GM08714 (cell line): Measurements from ENCODE around the gene SSTR3.
"Not testable (repeated sequence)": the region's sequence is repeated elsewhere in the genome, so short reads cannot be mapped to it uniquely, and the experiment has no call there.

Experiments
- H3K4me3 ChIP-seq: fragments of 200-500 bp; sonication (Bioruptor generic); 2 replicates; pipeline ENCODE4 v1.5.1; 2014; ENCODE audit warnings: mild to moderate bottlenecking, low read length, inconsistent platforms
- ZNF274 ChIP-seq: IDR thresholded peaks from 2 replicates; pipeline ENCODE4 v1.6.1; 2012; ENCODE audit warnings: mild to moderate bottlenecking, low read depth, low read length

The SSTR3 gene

DNA sequence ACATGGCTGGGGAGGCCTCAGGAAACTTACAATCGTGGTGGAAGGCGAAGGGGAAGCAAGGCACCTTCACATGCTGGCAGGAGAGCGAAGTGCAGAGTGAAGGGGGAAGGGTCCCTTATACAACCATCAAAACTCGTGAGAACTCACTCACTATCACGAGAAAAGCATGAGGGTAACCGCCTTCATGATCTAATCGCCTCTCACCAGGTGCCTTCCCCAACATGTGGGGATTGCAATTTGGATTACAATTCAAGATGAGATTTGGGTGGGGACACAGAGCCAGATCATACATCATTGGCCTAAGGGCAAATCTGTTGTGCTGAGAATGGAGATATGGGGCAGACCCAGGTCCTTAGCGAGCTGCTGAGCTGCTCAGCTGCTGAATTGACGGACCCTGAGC, 37.3 kb downstream of the SSTR3 start:
- TF ChIP-seq ZNF274 = no peak
- no peak overlapping the region for H3K4me3 ChIP-seq

- no peak for TF ChIP-seq ZNF274
- H3K4me3 ChIP-seq = no peak overlapping the region
These were observed 38.6 kb downstream of the SSTR3 start for GRCh38 chr22:37173709-37174108.

DNA sequence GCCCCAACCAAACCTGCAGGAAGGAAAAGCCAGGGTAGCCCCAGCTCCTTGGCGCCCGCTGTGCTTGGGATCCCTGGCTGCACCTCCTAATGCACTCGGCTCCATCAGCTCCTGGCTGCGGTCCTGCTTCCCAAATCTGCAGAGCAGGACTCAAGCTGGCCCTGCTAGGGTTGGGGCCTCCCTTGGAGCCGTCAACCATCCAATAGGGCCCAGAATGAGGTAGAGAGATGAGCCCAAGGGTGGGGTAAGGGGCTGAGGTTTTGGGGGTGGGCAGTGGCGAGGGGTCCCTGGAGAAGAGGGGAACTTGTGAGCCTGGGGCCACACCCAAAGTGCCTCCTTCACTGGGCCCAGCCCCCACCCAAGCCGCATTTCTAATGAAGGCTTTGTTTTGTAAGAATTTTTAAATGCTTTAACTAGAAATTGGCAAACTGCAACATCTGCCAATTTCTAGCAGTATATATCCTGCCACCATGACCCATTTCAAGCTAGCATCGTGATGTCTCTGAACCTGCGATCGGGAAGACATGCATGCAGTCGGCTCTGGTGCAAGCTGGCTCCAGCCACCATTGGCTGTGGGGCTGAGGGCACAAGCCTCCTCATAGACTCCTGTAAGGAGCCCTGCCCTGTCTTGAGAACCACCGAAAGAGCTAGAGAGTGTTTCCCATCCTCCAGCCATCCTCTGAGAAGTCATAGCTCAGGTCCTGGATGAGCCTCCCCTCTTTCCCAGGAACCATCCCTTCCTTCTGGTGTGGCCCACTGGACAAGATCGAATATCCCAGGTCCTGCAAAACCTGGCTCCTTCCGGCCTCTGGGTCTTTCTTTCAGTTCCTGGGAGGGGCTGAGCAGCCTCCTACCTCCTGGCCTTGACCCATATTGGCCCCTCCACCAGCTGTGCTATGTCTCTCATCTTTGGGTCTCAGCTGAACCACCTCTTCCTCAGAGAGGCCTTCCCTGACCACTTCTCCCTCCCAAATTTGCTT, 39.7 kb downstream of the SSTR3 start:
- H3K4me3 ChIP-seq = no peak overlapping the region
- no peak for TF ChIP-seq ZNF274

DNA sequence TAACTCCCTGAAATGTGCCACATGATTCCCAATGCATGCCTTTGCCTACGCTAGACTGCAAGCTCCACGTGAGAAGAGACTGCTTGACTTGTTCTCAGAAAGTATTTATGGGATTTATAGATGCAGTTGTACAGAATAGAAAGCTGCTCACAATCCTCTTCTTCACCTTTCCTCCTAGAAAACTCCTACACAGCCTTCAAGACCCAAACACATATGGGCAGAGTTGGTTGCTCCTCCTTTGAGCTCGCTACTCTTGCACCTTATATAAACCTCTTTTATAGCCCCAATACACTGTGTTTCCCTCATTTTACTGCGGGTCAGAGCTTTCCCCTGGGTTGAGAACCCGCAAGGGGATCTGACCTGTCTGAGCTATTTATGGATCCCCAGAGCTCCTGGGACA, 40.6 kb downstream of the SSTR3 start:
- H3K4me3 ChIP-seq = no peak overlapping the region
- no peak for TF ChIP-seq ZNF274

DNA sequence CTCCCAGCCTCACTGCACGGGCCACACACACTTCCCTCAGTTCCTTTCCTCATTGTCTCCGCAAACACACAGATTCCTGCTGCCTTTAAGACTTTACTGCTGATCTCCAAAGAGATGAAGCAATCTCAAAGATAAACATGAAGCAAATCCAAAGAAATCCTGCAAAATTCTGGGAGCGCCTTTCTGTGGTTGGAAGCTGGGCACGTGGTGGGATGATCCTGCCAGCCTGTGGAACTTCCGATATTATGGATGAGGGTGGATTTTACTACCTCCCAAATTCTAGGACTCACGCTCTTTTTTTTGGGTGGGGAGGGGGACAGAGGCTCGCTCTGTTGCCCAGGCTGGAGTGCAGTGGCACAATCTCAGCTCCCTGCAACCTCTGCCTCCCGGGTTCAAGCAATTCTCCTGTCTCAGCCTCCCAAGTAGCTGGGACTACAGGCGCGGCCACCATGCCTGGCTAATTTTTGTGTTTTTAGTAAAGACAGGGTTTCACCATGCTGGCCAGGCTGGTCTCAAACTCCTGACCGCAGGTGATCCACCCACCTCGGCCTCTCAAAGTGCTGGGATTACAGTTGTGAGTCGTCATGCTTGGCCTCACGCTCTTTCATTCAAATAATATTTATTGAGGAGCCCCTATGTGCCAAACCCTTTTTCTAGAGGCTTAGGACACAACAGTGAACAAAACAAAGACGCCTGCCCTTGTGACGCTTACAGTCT, 41.4 kb downstream of the SSTR3 start:
- H3K4me3 ChIP-seq = not testable (repeated sequence)

DNA sequence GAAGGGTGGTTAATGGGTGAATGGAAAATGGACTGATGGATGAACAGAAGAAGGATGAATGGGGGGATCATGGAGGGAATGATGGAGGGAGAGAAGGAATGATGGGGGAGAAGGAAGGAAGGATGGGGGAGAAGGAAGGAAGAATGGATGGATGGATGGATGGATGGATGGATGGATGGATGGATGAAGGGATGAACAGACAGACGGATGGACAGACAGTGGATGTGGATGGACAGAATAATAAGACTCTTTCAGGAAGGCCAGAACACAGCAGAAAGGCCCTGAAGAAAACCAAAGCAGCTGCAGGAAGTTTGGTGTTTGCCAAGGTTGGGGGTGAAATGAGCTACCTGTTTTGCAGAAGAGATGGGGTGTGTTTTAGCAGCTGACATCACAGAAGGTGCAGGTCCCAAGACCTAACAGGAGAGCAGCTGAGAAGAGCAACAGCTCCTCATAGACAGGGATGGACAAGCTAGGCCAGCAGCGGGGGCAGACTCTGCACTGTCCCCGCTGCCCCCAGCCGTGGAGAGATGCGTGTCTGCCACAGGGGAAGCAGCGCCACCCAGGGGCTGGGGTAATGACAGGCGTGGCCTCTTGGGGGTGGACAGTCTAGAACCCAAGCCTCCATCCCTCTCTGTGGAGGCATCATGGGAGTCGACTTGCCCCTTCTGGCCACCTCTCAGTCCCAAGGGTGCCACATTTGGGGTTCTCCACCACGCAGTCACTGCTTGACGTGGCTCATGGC, 42.2 kb downstream of the SSTR3 start:
- no peak for TF ChIP-seq ZNF274
- no peak overlapping the region for H3K4me3 ChIP-seq

DNA sequence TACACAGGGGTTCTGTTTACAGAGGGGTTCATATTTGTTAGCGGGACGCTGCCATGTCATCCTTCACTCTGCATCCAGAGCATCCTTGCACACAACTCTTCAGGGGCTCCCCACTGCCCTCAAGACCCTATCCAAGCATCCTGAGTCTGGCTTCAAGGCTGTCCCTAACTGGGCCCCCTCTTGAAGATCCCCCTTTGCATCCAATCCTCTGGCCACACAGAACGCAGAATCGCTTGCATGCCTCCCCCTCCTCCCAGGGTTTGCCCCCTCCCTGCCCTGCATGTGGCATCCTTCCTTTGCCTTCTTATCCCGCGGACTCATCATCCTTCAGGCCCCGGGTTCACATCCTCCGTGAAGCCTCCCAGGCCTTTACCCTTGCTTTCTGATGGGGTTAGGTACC, 42.9 kb downstream of the SSTR3 start:
- H3K4me3 ChIP-seq = no peak overlapping the region
- TF ChIP-seq ZNF274 = no peak

DNA sequence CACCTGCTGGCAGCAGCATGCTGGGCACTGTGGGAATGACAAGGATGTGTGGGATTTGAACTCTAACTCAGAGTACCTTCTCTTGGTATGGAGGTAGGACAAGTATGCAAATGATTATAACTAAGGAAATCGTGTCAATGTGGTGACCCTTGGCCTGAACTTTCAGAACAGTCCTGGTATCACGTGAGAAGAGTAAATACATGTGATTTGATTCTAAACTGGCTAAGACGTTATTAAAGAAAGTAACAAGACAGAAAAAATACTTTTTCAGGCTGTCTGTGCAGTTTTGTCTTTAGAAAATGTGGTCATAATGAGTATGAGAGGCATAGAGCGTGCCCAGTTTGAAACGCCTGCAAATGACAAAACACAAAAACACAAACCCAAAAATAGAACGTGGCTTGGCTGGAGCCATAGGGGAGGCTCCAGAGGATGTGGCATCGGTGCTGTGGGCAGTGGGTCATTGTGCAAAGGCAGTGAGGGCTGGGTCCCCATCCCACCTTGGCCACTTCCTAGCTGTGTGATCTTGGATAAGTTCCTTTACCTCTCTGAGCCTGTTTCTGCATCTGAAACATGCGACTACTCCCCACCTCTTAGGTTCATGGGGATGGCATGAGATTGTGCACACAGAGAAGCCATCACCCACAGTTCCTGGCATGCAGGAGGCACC, 44.2 kb downstream of the SSTR3 start:
- no peak for TF ChIP-seq ZNF274
- no peak overlapping the region for H3K4me3 ChIP-seq

- H3K4me3 ChIP-seq = no peak overlapping the region
- TF ChIP-seq ZNF274 = no peak
These were observed 44.9 kb downstream of the SSTR3 start for GRCh38 chr22:37167176-37167980.

DNA sequence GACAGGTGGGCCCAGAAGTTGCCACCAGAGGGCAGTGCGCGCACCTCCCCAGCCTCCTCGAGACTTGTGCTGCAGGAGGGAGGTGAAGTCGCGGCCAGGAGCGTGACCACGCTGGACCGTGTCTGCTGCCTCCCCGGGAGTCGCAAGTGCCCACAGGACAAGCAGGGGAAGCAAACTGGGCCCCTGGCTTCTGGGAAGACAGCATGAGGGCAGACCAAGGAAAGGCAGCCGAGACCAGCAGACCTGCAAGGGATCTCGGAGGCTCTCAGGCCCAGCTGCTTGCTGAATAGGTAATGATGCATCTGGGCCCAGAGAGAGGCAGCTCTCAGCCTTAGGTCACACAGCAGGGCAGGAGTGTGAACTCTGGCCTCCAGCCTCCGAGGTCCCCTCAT, 45.6 kb downstream of the SSTR3 start:
- H3K4me3 ChIP-seq = no peak overlapping the region
- no peak for TF ChIP-seq ZNF274

DNA sequence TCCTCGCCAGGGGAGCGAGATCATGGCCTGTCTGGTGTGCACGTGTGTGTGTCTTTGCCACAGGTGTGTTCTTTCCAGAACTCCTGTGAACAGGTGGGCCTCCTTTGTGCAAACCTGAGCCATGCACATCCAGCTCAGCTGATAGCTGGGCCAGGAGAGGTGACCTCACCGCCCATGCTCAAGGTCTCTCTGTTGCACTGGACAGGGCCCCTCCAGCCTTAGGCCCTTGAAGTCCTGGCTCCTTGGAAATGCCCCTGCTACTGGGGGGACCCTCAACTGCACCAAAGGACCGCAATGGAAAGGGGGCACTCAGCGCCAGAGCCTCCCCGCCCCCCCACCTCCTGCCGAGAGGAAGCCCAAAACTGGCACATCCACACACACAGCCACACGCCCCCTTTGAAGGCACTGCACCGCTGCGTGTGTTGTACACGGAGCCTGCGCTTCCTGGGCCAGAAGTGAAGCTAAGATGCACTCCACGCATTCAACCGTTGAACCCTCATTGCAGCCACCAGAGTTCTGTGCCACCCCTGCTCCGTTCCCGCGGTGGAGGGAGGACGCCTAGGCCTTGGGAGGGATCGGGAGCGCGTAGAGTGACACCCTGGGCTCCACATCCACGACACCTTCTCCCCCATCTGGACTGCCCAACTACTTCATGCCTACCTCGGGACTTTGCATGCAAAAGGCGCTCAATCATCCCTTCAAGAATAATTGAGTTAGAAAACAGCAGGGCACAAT, 46.2 kb downstream of the SSTR3 start:
- H3K4me3 ChIP-seq = no peak overlapping the region

GRCh38 chr22:37165066-37165465, 47.2 kb downstream of the SSTR3 start:
- TF ChIP-seq ZNF274 = no peak
- H3K4me3 ChIP-seq = no peak overlapping the region; the same call in 1 of the 2 replicates

More for the DNA sequence above, 46.2 kb downstream of the SSTR3 start:
- no peak for TF ChIP-seq ZNF274
